Left cardiac atrium (tissue), 4 donors: Measurements from ENCODE around the gene PHF3. TPM values are rescaled to one million over a fixed set of nuclear protein-coding genes. Genes with fewer than 3 reads are reported as not detected.

Source experiments
- ATAC-seq, 2 donors: fragments of 200-7000 bp; cut with Tn5 transposase; one replicate each; pipeline ENCODE4 v1.9.1; 2020; ENCODE audit warnings: mild to moderate bottlenecking in 2 of 2, moderate library complexity in 2 of 2
- DNase-seq: peaks from one replicate; pipeline ENCODE4 v3.0.0-alpha.2; 2020
- intact Hi-C, 2 donors: fragments of 100-400 bp; cut with DNase I; formaldehyde crosslinking; loops; one replicate each; pipeline versions ENCODE4 v1.14.1 to v1.15.1; 2022 to 2023
- long read RNA-seq: library from polyadenylated mRNA; unstranded; transcript quantifications from one replicate; pipeline ENCODE4 v2.0.0, GENCODE V29; 2021
- total RNA-seq, 2 donors: library from RNA; stranded (reverse); fragmentation: NEBNext Ultra II Directional; extraction: Animal tissue kit (Norgen Biotek cat#: 25700); gene quantifications; one replicate each; pipeline ENCODE4 v1.2.1, GENCODE V29; 2021
- donor health status: DM: no; HTN: yes; CAD: no.
- donor health status: DM: no; HTN: yes; CAD: no; lungs with severe emphysema.
- donor health status: DM: yes; HTN: yes; CAD: no.
- donor health status: Dilated cardiomyopathy.

Gene PHF3
- total RNA-seq, result 10 to 100 TPM; 30.8 to 35.3 TPM
- long read RNA-seq, full-length matches to known transcripts, result 2 of 19 reads
- long read RNA-seq, partial matches to known transcripts, result 11 of 19 reads
- long read RNA-seq, other reads (novel, unspliced or antisense), result 6 of 19 reads

DNA sequence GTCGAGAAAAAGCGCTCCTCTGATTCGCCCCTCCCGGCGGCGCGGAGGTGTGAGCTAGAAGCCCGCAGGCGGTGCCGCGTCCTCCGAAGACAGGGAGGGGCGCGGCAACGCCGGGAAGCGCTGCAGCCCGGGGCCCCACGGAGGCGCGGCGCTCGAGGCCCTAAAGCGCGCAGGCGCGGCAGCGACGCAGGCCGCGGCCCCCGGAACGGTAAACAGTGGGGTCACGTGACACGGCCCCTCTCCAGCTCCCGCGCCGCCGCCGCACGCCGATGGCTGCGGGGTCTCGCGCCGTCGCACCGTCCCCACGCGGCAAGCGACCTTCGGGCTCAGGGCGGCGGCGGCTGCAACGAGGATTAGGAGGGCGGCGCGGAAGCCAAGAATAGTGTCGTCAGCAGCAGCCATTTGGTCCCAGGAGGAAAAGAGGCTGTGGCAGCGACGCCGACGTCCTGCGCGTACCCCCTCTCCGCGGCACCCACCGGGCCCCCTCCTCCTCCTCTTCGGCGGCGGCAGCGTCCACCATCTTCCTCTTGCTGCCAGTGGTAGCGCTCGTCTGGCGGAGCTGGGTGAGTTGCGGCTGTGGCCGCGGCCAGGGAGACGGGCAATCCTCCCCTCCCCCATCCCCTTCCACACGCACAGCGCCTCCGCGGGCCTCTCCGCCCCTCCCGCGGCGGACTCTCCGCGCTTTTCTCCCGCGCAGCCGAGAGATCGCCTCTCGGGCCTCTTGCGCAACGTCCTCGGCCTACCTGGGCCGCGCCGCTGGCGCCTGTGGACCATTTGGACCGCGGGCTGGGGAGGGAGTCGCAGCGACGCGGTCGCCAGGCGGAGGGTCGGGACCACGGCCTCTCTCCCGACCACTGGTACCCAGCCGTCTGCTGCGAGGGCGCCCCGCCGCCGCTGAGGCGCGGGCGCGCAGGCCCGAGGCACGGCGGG is at the start of gene PHF3:
PHF3 (plus strand) TSS at position 215 of the 930 bp plus-strand sequence. CDS start 10,750 bp downstream, outside the sequence.
- ATAC-seq, result peak; percentile 95 to 98
- DNase-seq, result peak; percentile 94
- intact Hi-C loops, result loop anchor here in 1 of 2 donors (10.0 kb wide), 1 partner anchor 61 kb away; the partner anchor contains the start of genes LOC128125822 and PTP4A1

DNA sequence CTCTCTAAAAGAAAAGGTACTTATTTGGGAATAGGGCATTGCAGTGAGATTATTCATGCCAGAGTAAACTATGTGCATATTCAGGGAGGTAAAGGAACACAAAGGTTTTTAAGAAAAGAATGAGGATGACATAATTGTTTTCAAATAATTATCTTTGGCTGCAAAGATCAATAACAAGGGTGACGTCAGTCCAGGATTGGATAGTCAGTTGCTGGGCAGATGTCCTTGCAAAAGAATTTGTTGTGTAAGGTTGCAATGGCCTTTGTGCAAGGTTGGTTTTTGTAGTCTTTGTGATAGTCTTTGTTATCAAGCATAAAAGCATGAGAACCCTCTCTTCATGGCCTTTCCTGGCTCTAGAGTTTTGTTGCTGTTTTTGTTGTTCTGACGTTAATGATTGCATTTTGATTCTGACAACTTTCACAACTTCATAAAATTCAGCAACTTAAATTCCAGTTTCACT is 45.6 kb upstream of the PHF3 start:
- no peak for DNase-seq
- no peak for ATAC-seq
- intact Hi-C loops, result no loop called here

DNA sequence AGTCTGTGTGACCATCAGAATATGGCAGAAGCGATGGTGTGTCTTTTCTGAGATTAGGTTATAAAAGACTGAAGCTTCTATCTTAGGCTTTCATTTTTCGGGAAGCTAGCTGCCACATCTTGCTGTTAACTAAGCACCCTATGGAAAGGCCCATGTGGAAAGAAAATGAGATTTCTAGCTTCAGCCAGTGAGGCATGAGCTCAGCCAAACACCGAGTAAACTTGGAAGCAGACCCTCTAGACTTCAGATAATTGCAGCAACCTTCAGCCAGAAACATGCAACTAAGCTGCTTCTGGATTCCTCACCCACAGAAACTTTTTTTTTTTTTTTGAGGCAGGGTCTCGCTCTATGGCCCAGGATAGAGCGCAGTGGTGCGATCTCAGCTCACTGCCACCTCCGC is 42.7 kb upstream of the PHF3 start:
- intact Hi-C loops, result no loop called here
- DNase-seq (no peak), ATAC-seq (no peak)

DNA sequence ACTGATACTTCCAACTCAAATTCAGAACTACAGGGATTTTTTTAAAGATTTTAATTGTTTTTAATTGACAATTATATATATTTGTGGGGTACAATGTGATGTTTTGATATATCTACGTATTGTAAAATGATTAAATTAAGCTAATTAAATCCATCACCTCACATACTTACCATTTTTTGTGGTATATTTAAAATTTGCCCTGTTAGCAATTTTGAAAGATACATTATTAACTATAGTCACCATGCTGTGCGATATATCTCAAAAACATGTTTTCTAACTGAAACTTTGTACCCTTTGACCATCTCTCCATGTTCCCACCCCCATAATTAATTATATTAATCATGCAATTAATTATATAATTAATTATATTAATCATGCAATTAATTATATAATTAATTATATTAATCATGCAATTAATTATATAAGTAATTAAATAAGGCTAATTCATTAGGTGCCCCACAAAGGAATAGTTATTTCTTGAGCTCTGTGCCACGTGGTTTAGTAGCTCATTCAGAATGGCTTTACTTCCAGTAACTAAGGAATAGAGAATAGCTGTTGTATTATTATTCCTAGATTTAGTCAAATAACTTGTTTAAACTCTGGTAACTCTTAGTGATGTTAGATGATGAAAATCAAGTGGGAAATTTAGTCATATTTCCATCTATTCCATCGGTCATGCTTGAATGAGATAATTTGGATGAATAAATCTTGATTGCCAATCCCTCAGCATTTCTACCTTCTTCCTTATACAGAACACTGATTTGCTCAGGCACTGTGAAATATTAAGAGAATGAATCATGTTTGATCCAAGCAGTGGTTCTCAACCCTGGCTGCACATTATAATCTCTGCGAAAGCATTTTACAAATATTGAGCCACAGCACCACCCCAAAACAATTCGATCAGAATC is 38.2 kb upstream of the PHF3 start:
- DNase-seq (no peak), ATAC-seq (peak in 1 of 2 donors; percentile 69)
- intact Hi-C loops, result loop anchor here (2.0 to 5.0 kb wide), 3 partner anchors 35 to 170 kb away; no protein-coding TSS in a partner anchor

GRCh38 chr6:63598049-63599036 is 37.3 kb upstream of the PHF3 start:
- ATAC-seq, result peak; percentile 89 to 97
- peak; percentile 65 for DNase-seq

DNA sequence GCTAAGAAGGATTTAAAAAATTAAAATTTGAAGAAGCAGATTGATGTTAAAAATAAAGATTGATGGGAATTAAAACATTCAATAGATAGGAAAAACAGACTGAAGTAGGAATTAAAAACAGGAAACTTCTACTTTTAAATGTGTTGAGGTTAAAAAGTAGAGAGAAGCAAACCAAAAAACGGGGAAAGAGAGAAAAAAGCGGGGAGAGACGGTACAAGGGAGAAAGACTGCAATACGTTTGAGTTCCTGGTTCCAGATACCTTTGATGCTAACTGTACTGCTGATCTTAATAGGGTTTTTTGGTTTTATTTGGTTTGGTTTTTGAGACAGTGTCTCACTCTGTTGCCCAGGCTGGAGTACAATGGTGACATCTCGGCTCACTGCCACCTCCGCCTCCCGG is 36.4 kb upstream of the PHF3 start:
- intact Hi-C loops, result loop anchor here (2.0 to 5.0 kb wide), 3 partner anchors 33 to 168 kb away; no protein-coding TSS in a partner anchor
- DNase-seq (no peak), ATAC-seq (no peak)

More at GRCh38 chr6:63598049-63599036, 37.3 kb upstream of the PHF3 start:
- intact Hi-C loops, result loop anchor here (2.0 to 5.0 kb wide), 3 partner anchors 34 to 169 kb away; no protein-coding TSS in a partner anchor

- intact Hi-C loops, result no loop called here
- DNase-seq (no peak), ATAC-seq (no peak)
Observed at GRCh38 chr6:63600136-63600535, 35.5 kb upstream of the PHF3 start.

DNA sequence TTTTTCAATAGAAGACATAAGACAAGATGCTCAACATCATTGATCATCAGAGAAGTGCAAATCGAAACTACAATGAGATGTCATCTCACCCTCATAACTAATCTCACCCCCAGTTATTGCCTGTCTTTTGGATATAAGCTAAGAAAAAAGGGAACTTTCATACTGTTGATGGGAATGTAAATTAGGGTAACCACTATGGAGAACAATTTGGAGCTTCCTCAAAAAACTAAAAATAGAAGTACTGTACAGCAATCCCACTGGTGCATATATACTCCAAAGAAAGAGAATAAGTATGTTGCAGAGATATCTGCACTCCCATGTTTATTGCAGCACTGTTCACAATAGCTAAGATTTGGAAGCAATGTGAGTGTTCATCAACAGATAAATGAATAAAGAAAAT is 26.4 kb upstream of the PHF3 start:
- ATAC-seq (no peak), DNase-seq (no peak)
- intact Hi-C loops, result no loop called here

- intact Hi-C loops, result no loop called here
- DNase-seq, result no peak
Observed at GRCh38 chr6:63610944-63611343, 24.7 kb upstream of the PHF3 start.

DNA sequence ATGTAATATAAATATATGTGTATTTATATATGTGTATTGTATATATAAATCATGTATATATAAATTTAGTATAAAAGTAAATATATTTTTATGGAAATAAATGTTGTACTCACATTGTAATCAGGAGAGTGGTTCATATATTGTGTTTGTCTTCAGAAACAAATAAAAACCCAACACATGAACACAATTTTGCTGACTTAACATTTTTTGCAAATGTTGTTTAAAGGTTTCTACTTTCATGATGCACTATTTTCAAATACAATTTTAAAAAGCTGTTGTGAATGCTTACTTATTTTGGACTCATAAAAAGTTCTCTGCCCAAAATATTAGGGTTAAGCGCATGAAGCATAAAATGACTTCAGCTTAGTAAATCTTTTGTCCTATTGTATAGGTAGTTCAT is 24.0 kb upstream of the PHF3 start:
- ATAC-seq, result no peak
- no peak for DNase-seq
- intact Hi-C loops, result no loop called here

More at GRCh38 chr6:63610944-63611343, 24.7 kb upstream of the PHF3 start:
- ATAC-seq, result no peak

GRCh38 chr6:63615590-63615989 is 20.0 kb upstream of the PHF3 start:
- ATAC-seq, result no peak
- no peak for DNase-seq
- intact Hi-C loops, result no loop called here

DNA sequence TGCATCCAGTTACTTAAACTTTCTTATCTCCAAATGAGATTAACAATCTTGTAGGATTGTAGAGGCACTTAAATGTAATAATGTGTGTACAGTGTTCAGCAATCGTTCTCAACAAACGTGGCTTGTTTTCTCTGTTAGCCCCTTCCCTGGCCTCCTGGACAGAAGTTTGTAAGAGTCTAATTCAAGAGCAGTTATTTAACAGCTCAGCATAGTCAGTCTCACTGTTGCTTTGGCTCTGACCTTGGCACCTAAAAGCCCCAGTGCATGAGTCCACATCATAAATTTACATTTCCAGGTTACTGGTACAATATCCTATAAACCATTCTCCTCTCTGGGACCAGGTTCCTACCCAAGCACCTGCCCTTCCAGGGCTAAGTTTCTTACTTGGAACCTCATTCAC is 11.5 kb upstream of the PHF3 start:
- DNase-seq (no peak), ATAC-seq (no peak)
- intact Hi-C loops, result no loop called here

- intact Hi-C loops, result loop anchor here in 1 of 2 donors (5.0 to 10.0 kb wide), 2 partner anchors 33 to 56 kb away; partner anchors contain the start of genes LOC128125822 and PTP4A1
- ATAC-seq (no peak), DNase-seq (no peak)
Observed at GRCh38 chr6:63630466-63630865, 5.1 kb upstream of the PHF3 start.

DNA sequence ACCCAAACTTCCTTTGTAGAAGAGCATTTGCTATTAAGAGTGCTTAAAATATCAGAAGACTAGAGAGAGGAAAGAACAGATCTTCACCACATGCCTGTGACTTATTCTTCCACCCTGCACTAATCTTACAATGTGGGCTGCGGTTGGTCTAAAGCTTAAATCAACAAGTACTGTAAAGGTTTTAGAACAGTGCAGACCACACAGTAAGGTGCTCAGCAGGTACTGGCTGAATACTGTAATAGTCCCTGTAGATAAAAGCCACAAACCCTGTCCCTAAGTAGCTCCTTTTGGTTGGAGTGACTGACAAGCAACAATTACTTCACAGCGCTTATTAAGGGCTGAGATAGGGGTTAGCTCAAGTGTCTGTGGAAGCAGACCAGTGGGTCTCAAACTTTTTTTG is 972 bp upstream of the PHF3 start:
- DNase-seq, result no peak
- intact Hi-C loops, result loop anchor here in 1 of 2 donors (5.0 to 10.0 kb wide), 2 partner anchors 37 to 60 kb away; partner anchors contain the start of genes LOC128125822 and PTP4A1

GRCh38 chr6:63635215-63635587 is 401 bp upstream of the PHF3 start:
- intact Hi-C loops, result loop anchor here in 1 of 2 donors (10.0 kb wide), 1 partner anchor 60 kb away; the partner anchor contains the start of genes LOC128125822 and PTP4A1
- no peak for DNase-seq
- ATAC-seq, result no peak

More for the DNA sequence above, 972 bp upstream of the PHF3 start:
- no peak for ATAC-seq

- ATAC-seq (peak; percentile 11 to 13), DNase-seq (peak; percentile 56)
- intact Hi-C loops, result loop anchor here in 1 of 2 donors (10.0 kb wide), 1 partner anchor 62 kb away; the partner anchor contains the start of genes LOC128125822 and PTP4A1
Observed at GRCh38 chr6:63636518-63637021, 968 bp downstream of the PHF3 start.

DNA sequence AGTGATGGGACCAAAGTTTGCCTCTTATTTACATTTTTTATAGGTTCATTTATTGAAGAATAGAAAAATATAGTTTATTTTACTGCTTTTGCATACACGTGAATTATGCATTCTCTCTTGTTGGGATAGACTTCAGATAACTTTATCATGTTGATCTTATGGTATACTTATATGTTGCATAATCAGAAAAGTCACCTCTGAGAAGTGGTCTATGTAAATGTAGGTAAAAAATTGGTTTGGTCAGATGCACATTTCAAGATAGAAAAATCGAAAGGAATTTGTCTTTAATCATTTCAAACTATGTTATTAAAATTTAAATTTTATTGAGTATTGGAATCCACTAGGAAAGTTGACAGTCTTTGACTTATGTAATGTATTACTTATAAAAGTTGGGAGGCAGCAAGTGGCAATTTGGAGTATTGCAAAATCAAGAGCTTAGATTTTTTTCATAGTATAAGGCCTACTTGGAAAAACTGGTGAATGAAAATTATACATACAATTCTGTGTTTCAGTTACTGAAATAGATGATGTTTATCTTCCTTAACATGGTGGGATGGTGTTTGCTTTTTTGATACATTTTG is 2.4 kb downstream of the PHF3 start:
- intact Hi-C loops, result loop anchor here in 1 of 2 donors (10.0 kb wide), 1 partner anchor 63 kb away; the partner anchor contains the start of genes LOC128125822 and PTP4A1
- ATAC-seq (no peak), DNase-seq (no peak)
